Astrocyte (in vitro differentiated cells and primary cell): Measurements from ENCODE around the gene PARPBP. TPM values are rescaled to one million over a fixed set of nuclear protein-coding genes. Genes with fewer than 3 reads are reported as not detected.
A peak's percentile ranks its signal among the peaks of the same experiment; 100 is the strongest.
"Not testable (repeated sequence)": the region's sequence is repeated elsewhere in the genome, so short reads cannot be mapped to it uniquely, and the experiment has no call there.

Source experiments
- DNase-seq: peaks from one replicate; pipeline ENCODE4 v3.0.0-alpha.2; 2010; ENCODE audit warnings: low read depth
- FAIRE-seq: peaks from 2 replicates; lab custom pipeline; 2011; peaks lifted over from hg19 to GRCh38; lab: Jason Lieb, UNC
- H2AFZ ChIP-seq: 2 replicates; pipeline ENCODE4 v1.6.0; 2012; ENCODE audit warnings: low read depth, low read length, inconsistent platforms
- H3K27ac ChIP-seq: 2 replicates; pipeline ENCODE4 v1.5.1; 2011; ENCODE audit warnings: low read depth, low read length, inconsistent platforms
- H3K27me3 ChIP-seq: 2 replicates; pipeline ENCODE4 v1.6.0; 2011; ENCODE audit warnings: low read length, inconsistent platforms; ENCODE audit not compliant: insufficient read depth
- H3K36me3 ChIP-seq: 2 replicates; pipeline ENCODE4 v1.5.1; 2011; ENCODE audit warnings: low read length, inconsistent platforms; ENCODE audit not compliant: insufficient read depth
- H3K4me1 ChIP-seq: 2 replicates; pipeline ENCODE4 v1.5.1; 2011; ENCODE audit warnings: low read length, inconsistent platforms; ENCODE audit not compliant: insufficient read depth
- H3K4me2 ChIP-seq: 2 replicates; pipeline ENCODE4 v1.6.0; 2012; ENCODE audit warnings: low read length, inconsistent platforms
- H3K4me3 ChIP-seq: 2 replicates; pipeline ENCODE4 v1.5.1; 2011; ENCODE audit warnings: low read depth, mild to moderate bottlenecking, low read length, inconsistent platforms; ENCODE audit not compliant: insufficient read depth
- H3K79me2 ChIP-seq: 2 replicates; pipeline ENCODE4 v1.6.0; 2012; ENCODE audit warnings: mild to moderate bottlenecking, low read length, inconsistent platforms; ENCODE audit not compliant: insufficient read depth
- H3K9ac ChIP-seq: 2 replicates; pipeline ENCODE4 v1.6.0; 2012; ENCODE audit warnings: mild to moderate bottlenecking, low read length, inconsistent platforms
- H3K9me3 ChIP-seq: 2 replicates; pipeline ENCODE4 v1.5.1; 2012; ENCODE audit warnings: low read depth, mild to moderate bottlenecking, low read length, inconsistent platforms; ENCODE audit not compliant: insufficient read depth
- H4K20me1 ChIP-seq: 2 replicates; pipeline ENCODE4 v1.6.0; 2012; ENCODE audit warnings: low read length, inconsistent platforms; ENCODE audit not compliant: insufficient read depth
- H3K27ac Mint-ChIP-seq: one replicate; pipeline ENCODE4 v1.8.0; 2021; ENCODE audit warnings: mild to moderate bottlenecking, mixed read lengths; ENCODE audit not compliant: unreplicated experiment
- H3K27me3 Mint-ChIP-seq: one replicate; pipeline ENCODE4 v1.8.0; 2021; ENCODE audit warnings: low read depth, mixed read lengths; ENCODE audit not compliant: unreplicated experiment
- H3K36me3 Mint-ChIP-seq: one replicate; pipeline ENCODE4 v1.8.0; 2021; ENCODE audit warnings: low read depth, mixed read lengths; ENCODE audit not compliant: unreplicated experiment
- H3K4me1 Mint-ChIP-seq: one replicate; pipeline ENCODE4 v1.8.0; 2021; ENCODE audit warnings: low read depth, mixed read lengths; ENCODE audit not compliant: unreplicated experiment
- H3K4me3 Mint-ChIP-seq: one replicate; pipeline ENCODE4 v1.8.0; 2021; ENCODE audit warnings: mild to moderate bottlenecking, moderate library complexity, mixed read lengths; ENCODE audit not compliant: unreplicated experiment
- H3K9me3 Mint-ChIP-seq: one replicate; pipeline ENCODE4 v1.8.0; 2021; ENCODE audit warnings: mild to moderate bottlenecking, mixed read lengths; ENCODE audit not compliant: unreplicated experiment
- EZH2 ChIP-seq: IDR thresholded peaks from 2 replicates; pipeline ENCODE4 v1.6.1; 2012; ENCODE audit warnings: mild to moderate bottlenecking, low read length, inconsistent platforms; ENCODE audit not compliant: insufficient read depth
- total RNA-seq: library from RNA; stranded (reverse); gene quantifications from 2 replicates; pipeline ENCODE4 v1.2.1, GENCODE V29; 2021
- TF ChIP-seq, protein P1 (sequence below): IDR thresholded peaks from 2 replicates; pipeline ENCODE4 v1.5.1; 2011; ENCODE audit warnings: low read depth, mild to moderate bottlenecking, inconsistent platforms, low read length, moderate library complexity; ENCODE audit not compliant: insufficient read depth

The PARPBP gene
- total RNA-seq, 1 donor from 2014 or later = 5.8 TPM

DNA sequence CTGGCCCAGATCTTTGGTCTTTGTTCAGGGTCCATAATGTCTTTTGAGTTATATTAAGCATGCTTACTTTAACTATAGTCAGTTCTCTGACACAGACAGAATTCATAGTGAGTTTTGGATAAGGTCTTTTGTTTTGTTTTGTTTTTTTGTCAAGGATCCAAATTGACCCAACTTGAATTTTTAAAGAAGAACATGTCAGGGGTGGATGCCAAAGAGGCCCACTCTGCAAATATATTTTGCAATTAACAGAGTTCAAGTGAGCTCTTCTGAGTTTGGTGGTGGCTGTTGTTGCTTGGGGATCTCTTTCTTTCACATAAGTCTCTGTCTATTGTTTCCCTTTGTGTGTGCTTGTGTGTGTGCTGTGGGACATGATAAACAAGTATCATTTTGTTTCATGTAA lies 112.1 kb downstream of the PARPBP start:
- Mint-ChIP-seq H3K9me3 (no peaks in the 10 kb centered on the region), H3K27ac (no peak overlapping the region), H3K4me3 (no peak overlapping the region), H3K4me1 (no peaks in the 10 kb centered on the region), H3K27me3 (no peaks in the 10 kb centered on the region), H3K36me3 (no peaks in the 10 kb centered on the region)
- no peaks in the 10 kb centered on the region for H3K4me1 ChIP-seq
- no peak overlapping the region for H3K9ac ChIP-seq
- H3K36me3 ChIP-seq = no peaks in the 10 kb centered on the region
- DNase-seq = no peak
- no peaks in the 10 kb centered on the region for H3K9me3 ChIP-seq
- no peaks in the 10 kb centered on the region for H3K79me2 ChIP-seq
- no peak overlapping the region for H3K4me3 ChIP-seq
- no peaks in the 10 kb centered on the region for H3K27me3 ChIP-seq
- no peak overlapping the region for H3K27ac ChIP-seq
- H4K20me1 ChIP-seq = no peaks in the 10 kb centered on the region
- H3K4me2 ChIP-seq = no peak overlapping the region
- TF ChIP-seq, protein P1, sequence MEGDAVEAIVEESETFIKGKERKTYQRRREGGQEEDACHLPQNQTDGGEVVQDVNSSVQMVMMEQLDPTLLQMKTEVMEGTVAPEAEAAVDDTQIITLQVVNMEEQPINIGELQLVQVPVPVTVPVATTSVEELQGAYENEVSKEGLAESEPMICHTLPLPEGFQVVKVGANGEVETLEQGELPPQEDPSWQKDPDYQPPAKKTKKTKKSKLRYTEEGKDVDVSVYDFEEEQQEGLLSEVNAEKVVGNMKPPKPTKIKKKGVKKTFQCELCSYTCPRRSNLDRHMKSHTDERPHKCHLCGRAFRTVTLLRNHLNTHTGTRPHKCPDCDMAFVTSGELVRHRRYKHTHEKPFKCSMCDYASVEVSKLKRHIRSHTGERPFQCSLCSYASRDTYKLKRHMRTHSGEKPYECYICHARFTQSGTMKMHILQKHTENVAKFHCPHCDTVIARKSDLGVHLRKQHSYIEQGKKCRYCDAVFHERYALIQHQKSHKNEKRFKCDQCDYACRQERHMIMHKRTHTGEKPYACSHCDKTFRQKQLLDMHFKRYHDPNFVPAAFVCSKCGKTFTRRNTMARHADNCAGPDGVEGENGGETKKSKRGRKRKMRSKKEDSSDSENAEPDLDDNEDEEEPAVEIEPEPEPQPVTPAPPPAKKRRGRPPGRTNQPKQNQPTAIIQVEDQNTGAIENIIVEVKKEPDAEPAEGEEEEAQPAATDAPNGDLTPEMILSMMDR = no peak
- TF ChIP-seq EZH2 = no peak
- FAIRE-seq = no peak
- H2AFZ ChIP-seq = no peak overlapping the region

DNA sequence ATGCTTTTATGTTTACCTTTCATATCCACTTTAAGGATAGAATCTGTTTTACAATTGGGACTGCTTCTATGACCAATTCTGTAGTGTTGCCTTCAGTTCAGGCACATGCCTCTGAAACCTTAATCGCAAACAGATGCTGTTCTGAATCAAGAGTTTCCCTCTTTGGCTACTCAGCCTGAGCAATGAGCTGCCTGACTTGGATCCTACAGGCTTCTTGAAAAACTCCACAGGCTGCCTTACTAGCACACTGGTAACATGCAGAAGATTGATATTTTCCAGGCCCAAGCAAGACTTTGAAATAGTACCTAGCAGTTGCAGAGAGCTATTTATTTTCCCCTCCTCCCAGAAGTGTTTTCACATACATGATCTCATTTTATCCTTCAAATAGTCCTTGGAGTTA lies 112.5 kb downstream of the PARPBP start:
- FAIRE-seq (no peak), DNase-seq (peak; percentile 13)
- Histone ChIP-seq H3K27me3 (no peaks in the 10 kb centered on the region), H3K9me3 (no peaks in the 10 kb centered on the region), H3K27ac (no peak overlapping the region), H3K9ac (no peak overlapping the region), H4K20me1 (no peaks in the 10 kb centered on the region), H3K4me3 (no peak overlapping the region), H3K36me3 (no peaks in the 10 kb centered on the region), H3K4me1 (no peaks in the 10 kb centered on the region), H3K79me2 (no peaks in the 10 kb centered on the region), H2AFZ (no peak overlapping the region), H3K4me2 (no peak overlapping the region)
- no peak for TF ChIP-seq EZH2
- TF ChIP-seq, protein P1 = no peak
- Mint-ChIP-seq H3K36me3 (no peaks in the 10 kb centered on the region), H3K27ac (no peak overlapping the region), H3K4me1 (no peaks in the 10 kb centered on the region), H3K4me3 (no peak overlapping the region), H3K27me3 (no peaks in the 10 kb centered on the region), H3K9me3 (no peaks in the 10 kb centered on the region)

DNA sequence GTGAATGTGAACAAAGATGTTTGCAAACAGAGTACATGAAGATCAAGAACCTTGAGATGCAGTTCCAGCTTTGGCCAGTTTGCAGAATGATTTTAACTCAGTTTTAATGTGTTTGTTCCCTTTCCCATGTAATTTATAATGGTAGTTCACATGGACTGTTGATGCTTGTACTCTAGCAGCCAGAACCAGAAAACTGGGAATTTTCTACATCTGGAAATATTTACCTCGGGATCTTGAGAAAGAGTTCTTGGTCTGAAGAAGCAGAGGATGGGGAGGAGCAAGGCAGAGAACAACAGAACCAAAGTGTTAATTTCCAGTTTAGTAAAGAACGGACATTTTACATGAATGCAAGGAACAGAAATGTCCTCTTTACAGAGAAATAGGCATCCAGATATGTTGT lies 114.6 kb downstream of the PARPBP start:
- Mint-ChIP-seq H3K4me3 (no peak overlapping the region), H3K27me3 (no peaks in the 10 kb centered on the region), H3K36me3 (no peaks in the 10 kb centered on the region), H3K27ac (no peak overlapping the region), H3K9me3 (peaks cover under 1% of the 10 kb centered on the region), H3K4me1 (no peaks in the 10 kb centered on the region)
- H3K27ac ChIP-seq = no peak overlapping the region
- H3K4me1 ChIP-seq = no peaks in the 10 kb centered on the region
- FAIRE-seq (no peak), DNase-seq (no peak)
- H3K9me3 ChIP-seq = no peaks in the 10 kb centered on the region
- H3K4me2 ChIP-seq = no peak overlapping the region
- TF ChIP-seq, protein P1 = no peak
- no peak for TF ChIP-seq EZH2
- H3K79me2 ChIP-seq = no peaks in the 10 kb centered on the region
- H3K4me3 ChIP-seq = no peak overlapping the region
- H2AFZ ChIP-seq = no peak overlapping the region
- no peaks in the 10 kb centered on the region for H4K20me1 ChIP-seq
- no peak overlapping the region for H3K9ac ChIP-seq
- no peaks in the 10 kb centered on the region for H3K36me3 ChIP-seq
- H3K27me3 ChIP-seq = no peaks in the 10 kb centered on the region

DNA sequence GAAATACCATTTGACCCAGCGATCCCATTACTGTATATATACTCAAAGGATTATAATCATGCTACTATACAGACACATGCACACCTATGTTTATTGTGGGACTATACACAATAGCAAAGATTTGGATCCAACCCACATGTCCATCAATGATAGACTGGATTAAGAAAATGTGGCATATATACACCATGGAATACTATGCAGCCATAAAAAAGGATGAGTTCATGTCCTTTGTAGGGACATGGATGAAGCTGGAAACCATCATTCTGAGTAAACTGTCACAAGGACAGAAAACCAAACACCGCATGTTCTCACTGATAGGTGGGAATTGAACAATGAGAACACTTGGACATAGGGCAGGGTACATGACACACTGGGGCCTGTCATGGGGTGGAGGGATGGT lies 120.9 kb downstream of the PARPBP start:
- H3K27me3 ChIP-seq, H3K36me3 Mint-ChIP-seq, H3K9me3 ChIP-seq, H3K4me1 Mint-ChIP-seq, FAIRE-seq, H2AFZ ChIP-seq, H3K27ac Mint-ChIP-seq, H3K4me2 ChIP-seq, H3K9ac ChIP-seq, H3K4me3 Mint-ChIP-seq, DNase-seq, H3K27ac ChIP-seq, H3K27me3 Mint-ChIP-seq, H3K9me3 Mint-ChIP-seq, H3K36me3 ChIP-seq, H3K79me2 ChIP-seq, H3K4me1 ChIP-seq, H3K4me3 ChIP-seq, H4K20me1 ChIP-seq: not testable (repeated sequence)
